Liver (tissue), 3 donors: ENCODE results near the gene HIVEP3.

ENCODE experiments used
- ATF3 ChIP-seq: IDR thresholded peaks from 2 replicates; pipeline ENCODE4 v1.6.1; 2016; ENCODE audit warnings: antibody characterized with exemption
- CTCF ChIP-seq: fragments of 150-350 bp; IDR thresholded peaks from 2 replicates; pipeline ENCODE4 v1.5.1; 2017; ENCODE audit warnings: improper control_type of control experiment, low read depth, low read length; ENCODE audit not compliant: missing input control
- FOXA1 ChIP-seq: IDR thresholded peaks from 2 replicates; pipeline ENCODE4 v1.6.1; 2016; ENCODE audit warnings: antibody characterized with exemption
- JUND ChIP-seq, 2 donors: IDR thresholded peaks; 2 replicates each; pipeline ENCODE4 v1.6.1; 2016; ENCODE audit warnings: antibody characterized with exemption in 2 of 2
- MAX ChIP-seq: IDR thresholded peaks from 2 replicates; pipeline ENCODE4 v1.6.1; 2016; ENCODE audit warnings: antibody characterized with exemption
- NR2F2 ChIP-seq: IDR thresholded peaks from 2 replicates; pipeline ENCODE4 v1.6.1; 2016; ENCODE audit warnings: antibody characterized with exemption
- REST ChIP-seq: IDR thresholded peaks from 2 replicates; pipeline ENCODE4 v1.6.1; 2016; ENCODE audit warnings: antibody characterized with exemption, mild to moderate bottlenecking
- SP1 ChIP-seq: IDR thresholded peaks from 2 replicates; pipeline ENCODE4 v1.6.1; 2018; ENCODE audit warnings: antibody characterized with exemption, mild to moderate bottlenecking
- YY1 ChIP-seq: IDR thresholded peaks from 2 replicates; pipeline ENCODE4 v1.6.1; 2016; ENCODE audit warnings: antibody characterized with exemption, mild to moderate bottlenecking
- ZBTB33 ChIP-seq: IDR thresholded peaks from 2 replicates; pipeline ENCODE4 v1.6.1; 2016; ENCODE audit warnings: antibody characterized with exemption
- donor health status: healthy.
- donor health status: healthy.

GRCh38 chr1:41479000-41479807 is 439.5 kb downstream of the HIVEP3 start:
- TF ChIP-seq CTCF (no peak), FOXA1 (no peak), JUND (IDR thresholded peaks at IDR 0.05) (no peak), REST (no peak), NR2F2 (no peak), MAX (no peak), SP1 (no peak), ATF3 (no peak), YY1 (no peak), ZBTB33 (no peak)
